VCaP (cell line): ENCODE results near the gene PPP2R3B.

Experiments
- H3K27ac ChIP-seq: fragments of 450-650 bp; 2 replicates; pipeline ENCODE4 v1.5.1; 2017
- CTCF ChIP-seq: fragments of 450-650 bp; conservative IDR thresholded peaks from 2 replicates; pipeline ENCODE4 v1.5.1; 2017; ENCODE audit warnings: mild to moderate bottlenecking, moderate library complexity

PPP2R3B gene

GRCh38 chrX:429266-429825 is 42.6 kb upstream of the PPP2R3B start:
- no peak overlapping the region for H3K27ac ChIP-seq
- TF ChIP-seq CTCF: no peak

- no peak for TF ChIP-seq CTCF
- H3K27ac ChIP-seq: no peak overlapping the region
These were observed 41.4 kb upstream of the PPP2R3B start for GRCh38 chrX:427812-428725.

GRCh38 chrX:426881-427280 is 40.2 kb upstream of the PPP2R3B start:
- TF ChIP-seq CTCF: no peak

GRCh38 chrX:425056-425455 is 38.3 kb upstream of the PPP2R3B start:
- H3K27ac ChIP-seq: no peak overlapping the region
- no peak for TF ChIP-seq CTCF

More at GRCh38 chrX:426881-427280, 40.2 kb upstream of the PPP2R3B start:
- no peak overlapping the region for H3K27ac ChIP-seq

GRCh38 chrX:421646-422391 is 35.1 kb upstream of the PPP2R3B start:
- no peak for TF ChIP-seq CTCF
- no peak overlapping the region for H3K27ac ChIP-seq

GRCh38 chrX:420496-421223 is 34.0 kb upstream of the PPP2R3B start:
- TF ChIP-seq CTCF: no peak
- no peak overlapping the region for H3K27ac ChIP-seq
